ENCODE results near the gene PEX16.

GRCh38 chr11:45889555-45889954, 28.1 kb downstream of the PEX16 start:
- TF ChIP-seq CTCF (IDR thresholded peaks at IDR 0.05) (no peak), POLR2A (IDR thresholded peaks at IDR 0.05) (no peak)

Measured in ovary (tissue), 3 donors.